Pulmonary artery endothelial cell (primary cell): ENCODE measurements around the gene ACR. TPM values are rescaled to one million over a fixed set of nuclear protein-coding genes. Genes with fewer than 3 reads are reported as not detected.

Experiments used
- DNase-seq: peaks from one replicate; pipeline ENCODE4 v3.0.0-alpha.2; 2011; ENCODE audit warnings: low read depth, low spot score
- total RNA-seq: library from RNA; depleted of rRNA; stranded (reverse); fragments of >200 nt; gene quantifications from 2 replicates; pipeline ENCODE4 v1.2.3, GENCODE V29; 2014

ACR gene
- total RNA-seq, 1 donor from 2014 or later, result 0.13 TPM

GRCh38 chr22:50717709-50718351, 20.2 kb upstream of the ACR start:
- no peak for DNase-seq

GRCh38 chr22:50718352-50718709, 19.7 kb upstream of the ACR start:
- DNase-seq, result no peak

GRCh38 chr22:50719814-50720300, 18.1 kb upstream of the ACR start:
- no peak for DNase-seq

- no peak for DNase-seq
Measured at GRCh38 chr22:50720301-50721256, 17.4 kb upstream of the ACR start.

GRCh38 chr22:50721257-50721844, 16.7 kb upstream of the ACR start:
- no peak for DNase-seq

DNA sequence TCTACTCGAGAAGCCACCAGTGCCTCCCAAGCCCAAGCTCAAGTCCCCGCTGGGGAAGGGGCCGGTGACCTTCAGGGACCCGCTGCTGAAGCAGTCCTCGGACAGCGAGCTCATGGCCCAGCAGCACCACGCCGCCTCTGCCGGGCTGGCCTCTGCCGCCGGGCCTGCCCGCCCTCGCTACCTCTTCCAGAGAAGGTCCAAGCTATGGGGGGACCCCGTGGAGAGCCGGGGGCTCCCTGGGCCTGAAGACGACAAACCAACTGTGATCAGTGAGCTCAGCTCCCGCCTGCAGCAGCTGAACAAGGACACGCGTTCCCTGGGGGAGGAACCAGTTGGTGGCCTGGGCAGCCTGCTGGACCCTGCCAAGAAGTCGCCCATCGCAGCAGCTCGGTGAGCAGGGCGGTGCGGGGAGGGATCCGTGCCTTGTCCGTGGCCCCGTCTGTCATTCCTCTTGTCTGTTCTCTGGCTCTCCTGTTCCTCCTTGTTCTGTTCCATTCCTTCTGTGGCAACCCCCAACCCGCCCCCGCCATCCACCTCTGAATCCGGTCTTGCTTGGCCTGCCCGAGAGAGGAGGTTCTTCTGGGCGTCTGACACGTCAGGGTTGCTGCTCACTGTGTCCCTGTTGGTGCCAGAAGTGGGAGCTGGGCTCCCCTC, 15.8 kb upstream of the ACR start:
- DNase-seq, result no peak

- no peak for DNase-seq
Measured at GRCh38 chr22:50722716-50723428, 15.1 kb upstream of the ACR start.

GRCh38 chr22:50723991-50724390, 14.0 kb upstream of the ACR start:
- DNase-seq, result no peak

DNA sequence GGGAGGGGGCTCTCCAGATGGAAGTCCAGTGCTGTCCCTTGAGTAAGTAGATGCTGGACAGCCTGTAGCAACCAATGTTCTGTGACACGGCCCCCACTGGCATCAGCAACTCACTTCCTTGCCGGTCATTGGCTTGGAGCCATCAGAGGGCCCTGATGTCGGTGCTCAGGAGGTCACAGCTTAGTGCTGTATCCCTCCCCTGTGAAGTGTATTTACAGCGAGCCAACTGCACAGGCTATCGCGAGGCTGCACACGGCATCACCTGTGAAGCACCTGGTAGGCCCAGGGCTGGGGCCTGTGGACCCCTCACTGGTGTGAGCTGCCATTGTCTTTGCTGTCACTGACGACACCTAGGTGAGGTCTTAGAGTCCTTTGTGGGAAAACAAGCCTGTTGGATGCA, 13.4 kb upstream of the ACR start:
- DNase-seq, result no peak

DNA sequence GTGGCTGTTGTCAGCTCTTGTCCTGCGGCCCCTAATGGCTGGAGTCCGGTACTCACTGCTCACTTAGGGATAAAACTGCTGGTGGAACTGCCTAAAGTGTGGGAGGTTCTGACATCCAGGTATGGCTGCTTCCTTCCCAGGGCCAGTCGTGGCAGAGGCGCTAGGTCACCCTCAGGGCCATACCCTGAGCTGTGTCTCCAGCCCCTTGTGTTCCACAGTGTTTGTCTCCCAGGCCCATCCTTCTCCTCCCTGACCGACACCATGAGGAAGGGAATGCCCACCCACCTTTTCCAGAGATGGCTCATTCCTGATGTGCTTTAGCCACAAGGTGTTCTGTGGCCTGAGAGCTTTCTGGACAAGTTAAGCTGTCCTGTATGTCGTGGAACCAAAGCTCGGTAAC, 12.4 kb upstream of the ACR start:
- DNase-seq, result no peak

DNA sequence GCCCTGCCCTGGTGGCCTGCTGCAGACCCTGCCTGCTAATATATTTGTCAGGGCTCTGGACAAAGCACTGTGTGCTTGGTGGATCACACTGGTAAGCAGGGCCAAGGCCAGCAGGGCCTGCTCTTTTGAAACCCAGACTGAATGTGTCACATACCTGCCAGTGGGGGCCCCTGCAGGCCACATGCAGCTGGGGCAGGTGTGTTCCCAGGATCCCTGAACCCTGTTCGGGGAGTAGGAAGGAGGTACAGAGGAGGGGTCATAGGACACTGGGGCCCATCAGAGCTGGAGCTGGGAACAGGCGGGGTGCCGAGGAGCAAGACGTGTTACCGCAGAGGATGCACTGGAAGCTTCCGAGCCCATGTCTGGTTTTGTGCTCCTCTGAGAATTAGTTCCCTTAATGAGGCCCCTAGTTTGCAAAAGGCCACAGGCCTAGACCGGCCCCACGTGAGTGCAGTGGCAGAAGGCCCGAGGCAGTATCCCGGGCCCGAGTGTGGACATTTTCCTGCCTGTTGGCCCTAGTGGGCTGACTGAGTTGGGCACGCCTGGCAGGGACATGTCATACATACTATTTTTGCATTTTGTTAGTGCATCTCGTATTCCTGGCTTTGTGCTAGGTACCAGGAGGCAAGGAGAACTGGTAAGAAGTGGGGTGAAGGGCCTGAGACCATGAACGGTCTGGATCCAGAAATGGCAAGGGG, 11.2 kb upstream of the ACR start:
- DNase-seq, result no peak

DNA sequence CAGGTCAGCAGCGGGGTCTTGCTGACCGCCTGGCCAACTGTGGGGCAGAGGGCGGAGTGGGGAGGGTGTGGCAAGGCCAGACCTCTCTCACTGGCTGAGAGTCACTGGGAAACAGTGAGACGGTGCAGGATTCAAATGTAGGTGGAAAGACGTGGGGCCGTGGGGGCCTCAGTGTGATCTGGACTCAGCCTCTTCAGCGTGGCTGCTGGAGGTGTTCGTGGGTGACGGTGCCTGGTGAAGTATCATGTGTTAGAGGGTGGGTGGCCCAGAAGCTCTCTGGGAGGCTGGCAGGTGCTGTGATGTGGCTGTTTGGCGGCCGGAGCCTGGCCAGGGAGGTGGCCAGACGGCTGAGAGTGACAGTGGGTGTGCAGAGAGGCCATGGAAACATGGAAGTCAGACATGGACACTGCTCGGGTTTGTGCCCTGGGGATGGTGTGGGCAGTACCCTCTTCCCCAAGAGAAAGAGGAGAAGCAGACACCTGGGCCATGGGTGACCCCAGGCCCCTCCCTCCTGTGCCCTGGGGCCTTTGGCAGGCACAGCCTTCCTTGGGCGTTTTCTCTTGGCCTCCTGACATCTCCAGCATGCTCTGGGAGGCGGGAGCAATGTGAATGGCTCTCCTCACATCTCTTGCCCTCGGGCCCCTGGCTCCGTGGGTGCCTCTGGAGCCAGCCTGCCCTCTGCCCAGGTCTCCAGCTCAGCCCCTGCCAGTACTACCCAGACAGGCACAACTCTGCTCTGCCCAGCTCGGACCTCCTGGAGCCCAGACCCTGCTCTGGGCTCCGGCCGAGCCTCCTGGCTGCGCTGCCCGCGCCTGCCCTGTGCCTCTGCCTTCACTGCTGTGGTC, 10.1 kb upstream of the ACR start:
- no peak for DNase-seq

DNA sequence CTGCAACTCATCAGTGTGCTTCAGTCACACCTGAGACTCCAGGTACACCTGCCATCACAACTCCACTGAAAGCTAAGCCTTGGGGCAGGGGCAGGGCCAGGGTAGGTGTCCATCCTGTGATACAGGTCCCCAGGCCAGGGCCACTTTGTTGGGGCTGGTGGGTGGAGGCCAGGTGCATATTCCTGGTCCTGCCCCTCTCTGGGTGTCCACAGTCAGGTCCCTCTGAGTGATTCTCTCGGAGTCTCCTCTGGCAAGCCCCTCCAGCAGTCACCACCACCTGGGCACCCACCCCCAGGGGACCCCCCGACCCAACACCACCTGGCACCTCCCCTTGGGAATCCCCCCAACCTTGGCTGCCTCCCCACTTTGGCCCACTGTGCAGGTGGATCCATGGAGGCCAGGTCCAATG, 9.5 kb upstream of the ACR start:
- DNase-seq, result no peak

- no peak for DNase-seq
Measured at GRCh38 chr22:50729391-50730012, 8.5 kb upstream of the ACR start.

DNA sequence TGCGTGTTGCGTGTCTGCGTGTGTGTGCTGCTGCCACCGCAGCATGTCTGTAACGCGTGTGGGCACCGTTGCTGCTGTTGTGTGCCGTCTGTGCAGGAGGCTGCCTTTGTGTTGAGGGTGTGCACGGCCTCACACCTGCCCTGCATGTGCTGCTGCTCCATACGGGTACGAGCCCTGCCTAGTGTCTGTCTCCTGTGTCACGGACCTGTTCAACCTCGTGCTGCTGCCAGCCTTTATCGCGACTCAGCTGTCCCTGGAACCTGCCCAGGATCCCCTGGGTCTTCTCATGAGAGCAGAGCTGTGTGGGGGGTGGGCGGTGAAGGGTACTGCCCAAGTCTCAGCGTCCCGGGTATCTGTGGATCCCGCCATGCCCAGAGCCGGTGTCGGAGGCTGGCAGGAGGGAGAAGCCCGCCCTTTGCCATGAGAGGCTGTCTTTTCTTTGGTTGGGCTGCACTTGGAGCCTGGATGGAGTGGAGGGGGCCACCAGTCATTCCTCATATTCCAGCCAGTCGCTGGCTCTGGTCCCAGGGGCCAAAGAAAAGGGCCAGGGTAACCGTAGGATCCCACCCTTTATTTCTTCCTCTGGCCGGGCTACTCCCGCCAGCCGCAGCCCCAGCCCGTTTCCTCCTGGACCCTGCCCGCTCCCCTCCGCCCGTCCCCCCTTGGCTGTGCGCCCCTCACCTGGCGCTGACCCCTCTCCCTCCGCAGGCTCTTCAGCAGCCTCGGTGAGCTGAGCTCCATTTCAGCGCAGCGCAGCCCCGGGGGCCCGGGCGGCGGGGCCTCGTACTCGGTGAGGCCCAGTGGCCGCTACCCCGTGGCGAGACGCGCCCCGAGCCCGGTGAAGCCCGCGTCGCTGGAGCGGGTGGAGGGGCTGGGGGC, 7.8 kb upstream of the ACR start:
- DNase-seq, result no peak

GRCh38 chr22:50730941-50731661, 6.9 kb upstream of the ACR start:
- no peak for DNase-seq

- no peak for DNase-seq
Measured at GRCh38 chr22:50731811-50732624, 6.0 kb upstream of the ACR start.
